ENCODE results near the gene TMPRSS4. TPM values are rescaled to one million over a fixed set of nuclear protein-coding genes. Genes with fewer than 3 reads are reported as not detected.

The TMPRSS4 gene
- total RNA-seq, 1 experiment from 2014 or later = not detected

- Histone ChIP-seq H2BK20ac (ENCODE audit: low read depth, low read length, poor library complexity, severe bottlenecking) (no peak overlapping the region), H3K23ac (ENCODE audit: insufficient read length, low read depth, low read length) (no peak overlapping the region), H2BK120ac (ENCODE audit: low read depth, low read length, poor library complexity, severe bottlenecking) (no peak overlapping the region), H4K8ac (replicated peaks; ENCODE audit: insufficient read length, low read depth, low read length) (no peak overlapping the region), H2BK12ac (ENCODE audit: insufficient read length, low read depth, low read length) (no peak overlapping the region), H3K9ac (ENCODE audit: extremely low read depth, insufficient read length, low read length) (no peak overlapping the region), H4K5ac (ENCODE audit: insufficient read length, low read depth, low read length) (no peak overlapping the region), H3K4me1 (ENCODE audit: insufficient read depth, low read length) (peaks cover 6% of the 10 kb centered on the region; the same call in 1 of the 2 replicates), H2BK5ac (ENCODE audit: insufficient read length, low read length) (no peak overlapping the region), H3K18ac (ENCODE audit: insufficient read length, low read depth, low read length) (no peak overlapping the region), H3K23me2 (ENCODE audit: insufficient read length, low read depth, low read length, poor library complexity, severe bottlenecking) (peaks cover 4% of the 10 kb centered on the region), H3K4ac (ENCODE audit: low read depth, low read length) (no peak overlapping the region), H3T11ph (ENCODE audit: low read length) (no peak overlapping the region), H3K79me1 (ENCODE audit: insufficient read depth, low read depth, low read length, poor library complexity, severe bottlenecking) (no peaks in the 10 kb centered on the region), H3K27ac (ENCODE audit: insufficient read length, low read depth, low read length) (no peak overlapping the region), H2AK5ac (ENCODE audit: insufficient read length, low read length) (no peak overlapping the region), H2BK15ac (ENCODE audit: low read depth, low read length) (no peak overlapping the region), H4K20me1 (ENCODE audit: control insufficient read depth, insufficient read depth, insufficient read length) (no peaks in the 10 kb centered on the region), H4K91ac (ENCODE audit: insufficient read length, low read depth, low read length) (no peak overlapping the region), H3K4me2 (ENCODE audit: insufficient read depth, insufficient read length, low read length) (no peak overlapping the region), H3K79me2 (ENCODE audit: insufficient read depth, low read length) (no peaks in the 10 kb centered on the region), H2AFZ (ENCODE audit: low read length) (no peak overlapping the region), H3K14ac (ENCODE audit: insufficient read depth, low read length) (no peak overlapping the region), H3K27me3 (ENCODE audit: insufficient read depth, low read length) (peaks cover 21% of the 10 kb centered on the region; the same call in 1 of the 2 replicates), H3K56ac (ENCODE audit: insufficient read length, low read depth, low read length) (no peak overlapping the region), H3K9me3 (ENCODE audit: control insufficient read depth, low read depth, low read length) (no peaks in the 10 kb centered on the region)
- Mint-ChIP-seq H3K9me3 (no peaks in the 10 kb centered on the region), H3K27ac (no peak overlapping the region), H3K4me3 (no peak overlapping the region), H3K4me1 (peaks cover 18 to 23% of the 10 kb centered on the region in 2 experiments), H3K27me3 (ENCODE audit: low read depth) (peaks cover 91% of the 10 kb centered on the region), H3K36me3 (ENCODE audit: insufficient read depth in 1 of 3, low read depth in 3 of 3) (no peaks in the 10 kb centered on the region)
- WGBS (ENCODE audit: extremely low coverage, insufficient read length, low lambda C conversion rate) = no CpG with 5 or more reads among the region's 6 CpGs
- DNase-seq = no peak
- no peak for TF ChIP-seq CTCF (conservative IDR thresholded peaks at IDR 0.05)
Measured at GRCh38 chr11:118161786-118162185, 84.9 kb downstream of the TMPRSS4 start.
